ENCODE results near the gene CFLAR.

DNA sequence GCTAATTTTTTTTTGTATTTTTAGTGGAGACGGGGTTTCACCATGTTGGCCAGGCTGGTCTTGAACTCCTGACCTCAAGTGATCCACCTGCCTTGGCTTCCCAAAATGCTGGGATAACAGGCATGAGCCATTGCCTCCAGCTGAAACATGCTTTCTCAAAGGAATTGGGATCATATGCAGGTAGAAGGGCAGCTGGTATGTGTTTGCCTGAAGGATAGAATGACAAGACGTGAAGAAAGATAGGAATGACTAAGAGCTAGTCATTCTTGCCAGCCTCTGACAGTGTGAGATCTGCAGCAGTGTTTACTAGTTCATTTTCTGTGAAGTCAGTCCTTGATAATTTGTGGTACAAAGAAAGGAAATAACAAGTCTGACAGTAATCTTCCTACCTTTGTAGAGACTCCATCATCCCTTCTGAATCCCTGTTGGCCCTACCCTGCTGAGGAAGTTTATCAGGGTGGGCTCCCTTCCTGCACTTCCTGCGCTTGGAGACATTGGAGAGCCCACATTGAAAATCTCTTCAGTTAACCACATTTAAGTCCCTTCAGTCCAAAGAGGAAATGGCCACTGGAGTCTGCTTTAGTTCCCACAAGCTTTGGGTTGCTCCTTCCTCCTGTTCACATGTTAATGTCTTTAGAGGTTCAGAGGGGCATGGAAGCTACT, 14.7 kb downstream of the CFLAR start:
- TF ChIP-seq, protein P1, sequence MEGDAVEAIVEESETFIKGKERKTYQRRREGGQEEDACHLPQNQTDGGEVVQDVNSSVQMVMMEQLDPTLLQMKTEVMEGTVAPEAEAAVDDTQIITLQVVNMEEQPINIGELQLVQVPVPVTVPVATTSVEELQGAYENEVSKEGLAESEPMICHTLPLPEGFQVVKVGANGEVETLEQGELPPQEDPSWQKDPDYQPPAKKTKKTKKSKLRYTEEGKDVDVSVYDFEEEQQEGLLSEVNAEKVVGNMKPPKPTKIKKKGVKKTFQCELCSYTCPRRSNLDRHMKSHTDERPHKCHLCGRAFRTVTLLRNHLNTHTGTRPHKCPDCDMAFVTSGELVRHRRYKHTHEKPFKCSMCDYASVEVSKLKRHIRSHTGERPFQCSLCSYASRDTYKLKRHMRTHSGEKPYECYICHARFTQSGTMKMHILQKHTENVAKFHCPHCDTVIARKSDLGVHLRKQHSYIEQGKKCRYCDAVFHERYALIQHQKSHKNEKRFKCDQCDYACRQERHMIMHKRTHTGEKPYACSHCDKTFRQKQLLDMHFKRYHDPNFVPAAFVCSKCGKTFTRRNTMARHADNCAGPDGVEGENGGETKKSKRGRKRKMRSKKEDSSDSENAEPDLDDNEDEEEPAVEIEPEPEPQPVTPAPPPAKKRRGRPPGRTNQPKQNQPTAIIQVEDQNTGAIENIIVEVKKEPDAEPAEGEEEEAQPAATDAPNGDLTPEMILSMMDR (IDR thresholded peaks at IDR 0.05), result no peak
- TF ChIP-seq EP300 (IDR thresholded peaks at IDR 0.05), result no peak
